GM12875 (cell line): ENCODE data around the gene PPP2R3B.

ENCODE experiments used
- H3K4me3 ChIP-seq: one replicate; pipeline ENCODE4 v1.5.1; 2011; ENCODE audit warnings: low read depth, low read length, control low read depth
- CTCF ChIP-seq: IDR thresholded peaks from 2 replicates; pipeline ENCODE4 v1.5.1; 2011; ENCODE audit warnings: low read depth, mild to moderate bottlenecking, control low read depth, inconsistent platforms, low read length, moderate library complexity, borderline replicate concordance; ENCODE audit not compliant: insufficient read depth

The PPP2R3B gene

GRCh38 chrX:350148-350533, 36.6 kb downstream of the PPP2R3B start:
- no peak overlapping the region for H3K4me3 ChIP-seq
- no peak for TF ChIP-seq CTCF

GRCh38 chrX:349702-350101, 37.0 kb downstream of the PPP2R3B start:
- TF ChIP-seq CTCF, result no peak
- H3K4me3 ChIP-seq, result no peak overlapping the region

- no peak overlapping the region for H3K4me3 ChIP-seq
- TF ChIP-seq CTCF, result no peak
Measured at GRCh38 chrX:349196-349595, 37.5 kb downstream of the PPP2R3B start.

- TF ChIP-seq CTCF, result no peak
Measured at GRCh38 chrX:348461-349117, 38.1 kb downstream of the PPP2R3B start.

GRCh38 chrX:347351-348117, 39.2 kb downstream of the PPP2R3B start:
- TF ChIP-seq CTCF, result no peak

More at GRCh38 chrX:348461-349117, 38.1 kb downstream of the PPP2R3B start:
- H3K4me3 ChIP-seq, result no peak overlapping the region

GRCh38 chrX:346034-346813, 40.5 kb downstream of the PPP2R3B start:
- no peak overlapping the region for H3K4me3 ChIP-seq
- TF ChIP-seq CTCF, result no peak

More at GRCh38 chrX:347351-348117, 39.2 kb downstream of the PPP2R3B start:
- H3K4me3 ChIP-seq, result no peak overlapping the region
